GM23338 (cell line): ENCODE results near the gene TTC33. TPM values are rescaled to one million over a fixed set of nuclear protein-coding genes. Genes with fewer than 3 reads are reported as not detected.

Experiments
- ATAC-seq: fragments of 200-7000 bp; cut with Tn5 transposase; 3 replicates; pipeline ENCODE4 v1.9.1; 2020
- DNase-seq: peaks from one replicate; pipeline ENCODE4 v3.0.0-alpha.2; 2015; ENCODE audit warnings: low spot score
- H2AFZ ChIP-seq: fragments of 200-600 bp; sonication (generic); 2 replicates; pipeline ENCODE4 v1.8.0; 2016; ENCODE audit warnings: antibody characterized with exemption, mild to moderate bottlenecking, moderate library complexity
- H3F3A ChIP-seq: fragments of 200-600 bp; sonication (generic); replicated peaks from 2 replicates; pipeline ENCODE4 v1.8.0; 2017; ENCODE audit warnings: antibody characterized with exemption, mixed run types, low read depth
- H3K27ac ChIP-seq: fragments of 200-600 bp; sonication (generic); 2 replicates; pipeline ENCODE4 v1.6.1; 2016; ENCODE audit warnings: low read depth
- H3K27me3 ChIP-seq: fragments of 200-600 bp; sonication (generic); 2 replicates; pipeline ENCODE4 v1.8.0; 2016; ENCODE audit warnings: mild to moderate bottlenecking, mixed run types, moderate library complexity; ENCODE audit not compliant: insufficient read depth
- H3K36me3 ChIP-seq: fragments of 200-600 bp; sonication (generic); 2 replicates; pipeline ENCODE4 v1.8.0; 2016; ENCODE audit warnings: mild to moderate bottlenecking; ENCODE audit not compliant: insufficient read depth
- H3K4me1 ChIP-seq: fragments of 200-600 bp; sonication (generic); 2 replicates; pipeline ENCODE4 v1.8.0; 2016; ENCODE audit warnings: mild to moderate bottlenecking, moderate library complexity; ENCODE audit not compliant: insufficient read depth
- H3K4me2 ChIP-seq: fragments of 200-600 bp; sonication (generic); 2 replicates; pipeline ENCODE4 v1.7.1; 2017; ENCODE audit warnings: mixed run types
- H3K4me3 ChIP-seq: fragments of 200-600 bp; sonication (generic); 2 replicates; pipeline ENCODE4 v1.6.1; 2016; ENCODE audit warnings: mixed run types
- H3K79me2 ChIP-seq: fragments of 200-600 bp; sonication (generic); replicated peaks from 2 replicates; pipeline ENCODE4 v1.8.0; 2017; ENCODE audit warnings: mild to moderate bottlenecking; ENCODE audit not compliant: insufficient read depth
- H3K9me2 ChIP-seq: fragments of 200-600 bp; sonication (generic); 2 replicates; pipeline ENCODE4 v1.8.0; 2017; ENCODE audit not compliant: insufficient read depth
- H4K20me1 ChIP-seq: fragments of 200-600 bp; sonication (generic); replicated peaks from 2 replicates; pipeline ENCODE4 v1.8.0; 2017; ENCODE audit warnings: mild to moderate bottlenecking; ENCODE audit not compliant: insufficient read depth
- H3K27ac Mint-ChIP-seq: 2 replicates; pipeline ENCODE4 v1.8.0; 2020; ENCODE audit warnings: inconsistent platforms, mild to moderate bottlenecking, moderate library complexity, mixed read lengths
- H3K27me3 Mint-ChIP-seq: 3 replicates; pipeline ENCODE4 v1.8.0; 2022; ENCODE audit warnings: low read depth, mild to moderate bottlenecking, moderate library complexity, mixed read lengths, inconsistent platforms; ENCODE audit not compliant: insufficient read depth, poor library complexity
- H3K36me3 Mint-ChIP-seq: 3 replicates; pipeline ENCODE4 v1.8.0; 2021; ENCODE audit warnings: low read depth, mild to moderate bottlenecking, inconsistent platforms, moderate library complexity, mixed read lengths
- H3K4me1 Mint-ChIP-seq: 3 replicates; pipeline ENCODE4 v1.8.0; 2020; ENCODE audit warnings: mild to moderate bottlenecking, inconsistent platforms, mixed read lengths
- H3K4me3 Mint-ChIP-seq: 3 replicates; pipeline ENCODE4 v1.8.0; 2021; ENCODE audit warnings: moderate library complexity, mild to moderate bottlenecking, inconsistent platforms, mixed read lengths
- H3K9me3 Mint-ChIP-seq: 3 replicates; pipeline ENCODE4 v1.8.0; 2020; ENCODE audit warnings: moderate library complexity, mild to moderate bottlenecking, inconsistent platforms, mixed read lengths
- CREB1 ChIP-seq: fragments of 250-450 bp; sonication (Bioruptor Pico); IDR thresholded peaks from 2 replicates; pipeline ENCODE4 v1.5.0; 2020; ENCODE audit warnings: low read depth, mild to moderate bottlenecking, moderate library complexity
- CTCF ChIP-seq, 2 experiments: fragments of 200-600 bp in 1 of 2; sonication (generic) in 1 of 2; conservative IDR thresholded peaks; 2 replicates each; pipeline versions ENCODE4 v1.5.1 to v1.6.1; 2016 to 2017; ENCODE audit warnings: antibody characterized with exemption in 2 of 2, low read depth in 2 of 2, mild to moderate bottlenecking in 2 of 2, moderate library complexity in 1 of 2
- ETS1 ChIP-seq: IDR thresholded peaks from 2 replicates; pipeline ENCODE4 v1.6.1; 2016; ENCODE audit warnings: antibody characterized with exemption
- EZH2 ChIP-seq: fragments of 200-600 bp; sonication (generic); IDR thresholded peaks from one replicate; pipeline ENCODE4 v1.8.0; 2017; ENCODE audit warnings: antibody characterized with exemption, mild to moderate bottlenecking, low read depth; ENCODE audit not compliant: unreplicated experiment
- EZH2phosphoT487 ChIP-seq: fragments of 200-600 bp; sonication (generic); IDR thresholded peaks from one replicate; pipeline ENCODE4 v1.8.1; 2018; ENCODE audit warnings: antibody characterized with exemption; ENCODE audit not compliant: unreplicated experiment
- JUNB ChIP-seq: IDR thresholded peaks from one replicate; pipeline ENCODE4 v1.6.1; 2016; ENCODE audit warnings: antibody characterized with exemption; ENCODE audit not compliant: unreplicated experiment
- NANOG ChIP-seq: IDR thresholded peaks from 2 replicates; pipeline ENCODE4 v1.6.1; 2016; ENCODE audit warnings: antibody characterized with exemption, borderline replicate concordance
- POLR2AphosphoS5 ChIP-seq: IDR thresholded peaks from 2 replicates; pipeline ENCODE4 v1.6.1; 2016; ENCODE audit warnings: antibody characterized with exemption, low read depth
- REST ChIP-seq: IDR thresholded peaks from one replicate; pipeline ENCODE4 v1.6.1; 2018; ENCODE audit warnings: antibody characterized with exemption; ENCODE audit not compliant: unreplicated experiment
- STAT1 ChIP-seq: IDR thresholded peaks from one replicate; pipeline ENCODE4 v1.6.1; 2016; ENCODE audit warnings: antibody characterized with exemption; ENCODE audit not compliant: unreplicated experiment
- ZNF114 ChIP-seq: fragments of 250-450 bp; sonication (Bioruptor Pico); IDR thresholded peaks from 2 replicates; pipeline ENCODE4 v1.5.0; 2020; ENCODE audit warnings: mild to moderate bottlenecking, moderate library complexity
- ZNF331 ChIP-seq: fragments of 250-450 bp; sonication (Bioruptor Pico); IDR thresholded peaks from 2 replicates; pipeline ENCODE4 v1.5.0; 2020; ENCODE audit warnings: low read depth, mild to moderate bottlenecking, moderate library complexity
- ZNF462 ChIP-seq: fragments of 250-450 bp; sonication (Bioruptor Pico); IDR thresholded peaks from 2 replicates; pipeline ENCODE4 v1.5.0; 2020; ENCODE audit warnings: mild to moderate bottlenecking, moderate library complexity
- polyA plus RNA-seq: library from polyadenylated mRNA; unstranded; fragments of >200 nt; fragmentation: Nextera tagmentation; extraction: Ambion mirVana; gene quantifications from 2 replicates; pipeline ENCODE4 v1.2.1, GENCODE V29; 2016
- total RNA-seq: library from RNA; depleted of rRNA; stranded (reverse); fragments of >200 nt; shearing (Covaris generic); gene quantifications from 2 replicates; pipeline ENCODE4 v1.2.3, GENCODE V29; 2014

Gene TTC33
- total and polyA plus RNA-seq, 2 experiments from 2014 or later: 4.1 to 11.5 TPM

- Histone ChIP-seq H3K9me2 (no peaks in the 10 kb centered on the region), H3K4me2 (no peak overlapping the region), H3F3A (no peaks in the 10 kb centered on the region), H3K4me1 (no peaks in the 10 kb centered on the region), H3K79me2 (no peaks in the 10 kb centered on the region), H3K27me3 (no peaks in the 10 kb centered on the region), H3K4me3 (no peak overlapping the region), H3K27ac (no peak overlapping the region), H3K36me3 (0 out of 2 replicates have a peak, but pooled peaks cover 2% of the 10 kb centered on the region), H2AFZ (no peak overlapping the region), H4K20me1 (no peaks in the 10 kb centered on the region)
- H3K4me1 Mint-ChIP-seq: no peaks in the 10 kb centered on the region
- H3K36me3 Mint-ChIP-seq: peaks cover 17% of the 10 kb centered on the region
- H3K27me3 Mint-ChIP-seq: no peaks in the 10 kb centered on the region
- H3K4me3 Mint-ChIP-seq: no peak overlapping the region
- H3K27ac Mint-ChIP-seq: no peak overlapping the region
- no peak for TF ChIP-seq ZNF331 (CRISPR knock-in tag)
- no peak for TF ChIP-seq POLR2AphosphoS5
- TF ChIP-seq EZH2phosphoT487: no peak
- no peak for TF ChIP-seq NANOG
- TF ChIP-seq JUNB: no peak
- TF ChIP-seq REST: no peak
- TF ChIP-seq STAT1: no peak
- TF ChIP-seq CTCF (conservative IDR thresholded peaks at IDR 0.05; ENCODE audit: low read depth in 2 of 2): no peak
- TF ChIP-seq ETS1: no peak
- TF ChIP-seq EZH2: no peak
- TF ChIP-seq ZNF462 (CRISPR knock-in tag): no peak
- TF ChIP-seq CREB1 (CRISPR knock-in tag): no peak
- no peak for TF ChIP-seq ZNF114 (CRISPR knock-in tag)
- no peak for ATAC-seq
- no peak for DNase-seq
- peaks cover 8% of the 10 kb centered on the region for H3K9me3 Mint-ChIP-seq
Measured at GRCh38 chr5:40716590-40716989, 39.2 kb downstream of the TTC33 start.
